Peyer's patch (tissue), 4 donors: ENCODE measurements around the gene DLGAP4.

Source experiments
- POLR2A ChIP-seq, 2 donors: fragments of 450-650 bp; IDR thresholded peaks; one replicate each; pipeline ENCODE4 v1.5.1; 2017; ENCODE audit warnings: antibody characterized with exemption in 2 of 2, mild to moderate bottlenecking in 2 of 2, moderate library complexity in 2 of 2
- TF ChIP-seq, protein P1 (sequence below), 6 experiments: fragments of 450-650 bp in 4 of 6; fragments of 200-600 bp in 2 of 6; sonication (generic) in 1 of 6; IDR thresholded peaks; one replicate each; pipeline ENCODE4 v1.5.1; 2017 to 2019; ENCODE audit warnings: antibody characterized with exemption in 6 of 6, mild to moderate bottlenecking in 3 of 6, moderate library complexity in 1 of 6

DNA sequence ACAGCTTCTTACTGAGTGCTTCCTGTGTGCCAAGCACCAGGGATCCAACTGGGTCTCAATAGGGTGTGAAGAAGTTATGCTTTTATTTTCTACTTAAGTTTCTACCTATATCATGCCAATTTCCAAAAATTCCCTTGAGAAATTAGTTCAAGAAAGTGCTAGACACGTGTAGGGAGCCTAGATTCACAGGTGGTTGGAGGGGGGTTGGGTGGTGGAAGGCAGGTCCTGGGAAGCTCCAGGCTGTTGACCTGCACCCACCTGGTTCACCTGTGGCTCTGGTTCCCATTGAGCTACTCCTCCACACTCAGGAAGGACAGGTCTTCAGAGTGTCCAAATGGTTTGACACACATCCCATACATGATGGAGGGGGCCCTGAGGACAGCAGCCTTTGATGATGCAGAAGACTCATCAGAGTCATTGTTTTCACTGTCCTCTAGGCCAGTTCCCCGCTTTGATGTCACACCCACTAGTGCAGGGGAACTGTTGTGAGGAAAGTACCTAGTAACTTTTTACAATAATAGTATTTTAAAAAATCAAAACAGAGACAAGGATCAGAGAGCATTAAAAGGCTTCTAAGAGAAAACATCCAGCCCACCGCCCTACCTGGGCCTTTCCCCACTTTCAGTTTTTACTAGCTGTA lies 195.3 kb downstream of the DLGAP4 start:
- no peak for TF ChIP-seq POLR2A (IDR thresholded peaks at IDR 0.05)
- TF ChIP-seq, protein P1, sequence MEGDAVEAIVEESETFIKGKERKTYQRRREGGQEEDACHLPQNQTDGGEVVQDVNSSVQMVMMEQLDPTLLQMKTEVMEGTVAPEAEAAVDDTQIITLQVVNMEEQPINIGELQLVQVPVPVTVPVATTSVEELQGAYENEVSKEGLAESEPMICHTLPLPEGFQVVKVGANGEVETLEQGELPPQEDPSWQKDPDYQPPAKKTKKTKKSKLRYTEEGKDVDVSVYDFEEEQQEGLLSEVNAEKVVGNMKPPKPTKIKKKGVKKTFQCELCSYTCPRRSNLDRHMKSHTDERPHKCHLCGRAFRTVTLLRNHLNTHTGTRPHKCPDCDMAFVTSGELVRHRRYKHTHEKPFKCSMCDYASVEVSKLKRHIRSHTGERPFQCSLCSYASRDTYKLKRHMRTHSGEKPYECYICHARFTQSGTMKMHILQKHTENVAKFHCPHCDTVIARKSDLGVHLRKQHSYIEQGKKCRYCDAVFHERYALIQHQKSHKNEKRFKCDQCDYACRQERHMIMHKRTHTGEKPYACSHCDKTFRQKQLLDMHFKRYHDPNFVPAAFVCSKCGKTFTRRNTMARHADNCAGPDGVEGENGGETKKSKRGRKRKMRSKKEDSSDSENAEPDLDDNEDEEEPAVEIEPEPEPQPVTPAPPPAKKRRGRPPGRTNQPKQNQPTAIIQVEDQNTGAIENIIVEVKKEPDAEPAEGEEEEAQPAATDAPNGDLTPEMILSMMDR (IDR thresholded peaks at IDR 0.05), result no peak
